ENCODE measurements around the gene DLG1. TPM values are rescaled to one million over a fixed set of nuclear protein-coding genes. Genes with fewer than 3 reads are reported as not detected.

Gene DLG1
- total RNA-seq (2014; rRNA removed; shearing (Covaris generic)), result 97.2 and 104 TPM in 2 replicates

DNA sequence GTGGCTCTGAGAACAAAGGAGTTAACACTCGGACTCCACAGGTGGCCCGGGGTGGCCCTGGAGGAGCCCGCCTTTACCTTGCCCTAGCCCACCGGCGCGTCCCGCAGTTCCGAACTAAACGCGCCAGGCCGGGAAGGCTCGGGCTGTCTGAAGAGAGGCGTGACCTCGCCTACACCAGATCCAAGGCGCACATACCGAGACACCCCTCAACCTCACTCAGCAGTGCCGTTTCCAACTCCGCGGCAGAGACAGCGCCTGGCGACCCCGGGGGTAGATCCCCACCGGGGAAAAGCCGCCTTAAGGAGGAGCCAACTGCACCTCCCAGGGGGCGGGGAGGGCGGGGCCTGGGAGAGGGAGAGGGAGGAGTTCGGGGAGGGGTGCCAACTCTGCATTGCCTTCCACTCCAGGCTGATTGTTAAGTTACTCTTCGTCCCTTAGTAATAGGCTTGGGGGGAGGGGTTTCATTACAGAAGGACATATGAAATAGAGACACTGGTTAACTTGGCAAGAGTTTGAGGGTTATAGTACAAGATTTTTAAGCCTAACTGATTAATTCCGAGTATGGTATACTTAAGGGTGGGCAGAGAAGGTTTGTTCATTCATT lies at the start of gene DLG1:
TSS of gene DLG1 (minus strand) at position 272 of the 604 bp plus-strand sequence. CDS start 1,408 bp downstream, outside the sequence.
- peak; percentile 96 for DNase-seq (ENCODE audit: low read depth)

DNA sequence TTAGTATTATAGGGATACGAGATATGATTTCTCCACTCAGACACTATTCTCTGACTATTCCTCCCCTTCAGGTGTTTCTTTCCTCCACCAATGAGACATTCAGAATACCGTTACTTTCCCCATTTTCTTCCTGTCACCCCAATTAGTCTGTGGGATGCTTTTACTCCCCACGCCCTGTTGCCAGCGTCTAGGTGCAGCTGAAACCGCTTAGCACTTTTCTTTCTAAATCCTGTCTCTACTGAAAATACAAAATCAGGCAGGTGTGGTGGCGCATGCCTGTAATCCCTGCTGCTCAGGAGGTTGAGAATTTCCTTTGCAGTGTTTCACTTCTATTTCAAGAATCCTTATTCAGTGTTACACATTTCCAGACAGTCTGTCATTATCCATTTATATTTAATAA lies 49.6 kb upstream of the DLG1 start:
- no peak for DNase-seq (ENCODE audit: low read depth)

DNA sequence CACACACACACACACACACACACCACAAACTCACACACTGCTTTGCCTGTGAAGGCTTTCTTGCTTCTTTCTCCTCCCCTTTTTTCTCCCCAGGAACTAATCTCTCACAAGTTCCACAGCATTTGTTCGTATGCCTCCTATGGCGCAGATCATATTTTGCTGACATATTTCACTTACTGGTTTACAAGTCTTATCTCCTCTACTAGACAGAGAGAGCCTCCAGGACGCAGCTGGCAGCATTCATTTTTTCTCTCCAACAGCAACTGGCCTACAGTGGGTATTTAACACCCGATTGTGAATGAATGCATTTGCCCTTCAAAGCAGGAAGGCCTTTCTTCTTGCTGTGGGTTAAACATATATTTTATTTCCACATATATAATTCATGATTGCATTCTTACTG lies 47.0 kb upstream of the DLG1 start:
- no peak for DNase-seq (ENCODE audit: low read depth)

DNA sequence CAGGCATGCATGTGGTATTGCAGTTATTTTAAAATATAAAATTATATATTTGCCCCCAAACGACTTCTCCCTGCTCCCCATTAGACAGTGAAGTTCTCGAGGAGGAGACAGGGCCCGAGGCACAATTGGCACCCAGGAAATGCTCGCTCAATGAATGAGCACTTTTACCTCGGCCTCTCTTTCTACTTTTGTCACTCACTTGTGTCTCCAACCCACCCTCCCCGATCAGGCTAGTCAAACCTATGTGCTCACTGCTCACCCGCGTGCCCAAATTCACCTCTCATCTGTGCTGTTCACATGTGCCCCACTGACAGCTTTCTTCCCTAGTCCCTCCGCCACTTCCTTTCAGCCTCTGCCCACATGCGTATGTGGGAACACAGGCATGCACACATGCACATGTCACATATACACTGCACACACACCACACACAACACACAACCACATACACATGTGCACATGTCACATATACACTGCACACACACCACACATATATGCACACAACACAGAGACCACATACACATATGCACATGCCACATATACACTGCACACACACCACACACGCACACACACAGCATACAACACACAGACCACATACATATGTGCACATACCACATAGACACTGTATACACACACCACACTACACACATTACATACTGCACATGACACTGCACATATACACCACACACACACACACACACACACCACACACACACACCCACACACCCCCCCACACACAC lies 46.3 kb upstream of the DLG1 start:
- DNase-seq (ENCODE audit: low read depth), result no peak

DNA sequence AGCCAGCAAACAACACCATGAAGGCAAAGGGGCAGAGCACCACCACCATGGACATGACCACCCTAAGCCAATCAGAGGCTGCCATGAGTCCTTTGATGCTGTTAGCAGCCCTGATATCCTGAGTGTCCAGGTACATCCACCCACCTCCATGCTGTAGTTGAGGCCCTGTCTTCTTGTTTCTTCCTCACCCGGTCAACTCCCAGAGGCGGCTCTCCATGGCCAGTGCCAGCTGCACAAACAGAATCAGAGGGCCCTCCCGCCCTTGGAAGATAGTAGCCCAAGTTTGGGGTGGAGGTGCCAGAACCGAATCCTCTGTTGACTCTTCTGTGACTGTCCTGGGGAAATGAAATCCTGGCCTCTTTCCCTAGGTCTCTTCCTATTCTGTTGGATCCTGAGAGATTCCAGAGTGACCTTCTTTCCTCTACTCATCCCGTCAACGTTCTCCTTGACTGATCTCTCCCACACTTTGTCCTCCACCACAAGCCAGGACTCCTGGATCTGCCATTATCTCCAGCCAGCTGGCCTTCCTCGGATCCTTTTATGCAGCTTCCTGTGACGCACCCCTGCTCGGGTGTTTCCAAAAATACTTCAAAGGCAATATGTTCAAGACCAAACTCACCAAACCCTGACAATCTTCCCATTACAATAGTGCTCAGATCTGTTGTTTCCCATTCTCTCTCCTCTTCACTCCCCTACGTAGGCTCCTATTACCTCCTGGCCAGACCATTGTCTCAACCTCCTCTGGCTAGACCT lies 45.4 kb upstream of the DLG1 start:
- DNase-seq (ENCODE audit: low read depth), result peak; percentile 88

DNA sequence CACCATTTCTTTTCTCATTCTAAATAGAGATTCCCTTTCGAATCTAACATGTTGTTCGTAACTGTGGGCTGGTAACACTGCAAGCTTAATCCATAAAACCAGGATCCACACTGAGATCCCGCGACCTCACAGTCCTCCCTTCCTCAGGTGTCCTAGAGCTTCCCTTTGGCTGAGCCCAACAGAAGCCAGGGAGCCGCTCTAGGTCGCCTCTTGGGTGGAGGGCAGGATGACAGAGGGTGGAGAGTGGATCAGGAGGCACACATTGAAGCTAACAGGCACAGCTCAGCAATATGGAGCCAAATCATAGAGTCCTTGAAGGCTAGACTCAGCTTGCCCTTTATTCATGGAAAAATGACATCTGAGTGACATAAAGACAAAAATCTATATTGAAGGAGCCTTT lies 44.7 kb upstream of the DLG1 start:
- DNase-seq (ENCODE audit: low read depth), result no peak

DNA sequence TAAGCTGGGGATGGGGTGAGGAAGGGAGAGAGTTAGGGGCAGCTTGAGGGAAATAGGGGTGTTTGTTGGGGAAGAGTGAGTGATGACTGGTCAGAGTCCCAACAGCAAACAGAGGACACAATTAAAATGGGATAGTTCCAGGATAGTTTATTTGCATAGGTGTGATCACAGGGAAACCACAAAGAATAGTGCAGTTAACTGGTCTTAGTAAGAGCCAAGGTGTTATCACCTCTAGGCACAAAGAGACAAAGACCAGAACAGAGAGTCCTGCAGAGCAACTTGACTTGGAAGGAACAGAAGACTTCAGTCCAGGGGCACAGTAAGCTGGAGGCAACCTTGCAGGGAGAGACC lies 42.1 kb upstream of the DLG1 start:
- DNase-seq (ENCODE audit: low read depth), result no peak

DNA sequence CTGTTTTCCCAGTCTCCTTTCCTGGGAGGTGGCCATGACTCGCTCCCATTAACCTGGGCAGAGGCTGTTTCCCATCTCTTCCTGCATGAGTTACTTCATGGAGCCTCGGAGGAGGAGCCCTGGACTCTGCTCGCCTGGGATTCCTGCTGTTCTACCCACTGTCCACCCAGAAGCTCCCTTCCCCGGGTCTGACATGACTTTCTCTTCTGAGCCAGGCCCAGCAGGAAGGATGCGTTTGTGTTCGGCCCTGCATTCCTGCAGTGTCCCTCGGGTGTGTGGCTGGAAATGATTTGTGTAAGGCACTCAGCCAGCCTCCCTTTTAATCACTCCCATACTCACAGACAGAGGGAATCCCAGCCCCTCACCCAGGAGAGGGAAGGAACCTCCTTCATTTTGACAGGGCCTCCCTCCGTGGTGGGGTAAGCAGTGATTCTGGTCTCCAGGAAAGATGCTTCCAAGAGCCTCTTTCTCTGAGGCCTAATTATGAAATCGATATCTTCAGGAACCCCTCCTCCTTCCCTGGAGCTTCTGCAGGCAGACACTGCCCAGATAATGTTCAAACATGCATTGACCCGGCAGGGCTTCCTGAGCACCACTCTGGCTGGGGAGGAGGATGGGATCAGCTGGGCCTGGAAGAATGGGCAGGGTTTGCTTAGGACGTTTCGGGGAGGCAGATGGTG lies 41.6 kb upstream of the DLG1 start:
- DNase-seq (ENCODE audit: low read depth), result peak; percentile 78

DNA sequence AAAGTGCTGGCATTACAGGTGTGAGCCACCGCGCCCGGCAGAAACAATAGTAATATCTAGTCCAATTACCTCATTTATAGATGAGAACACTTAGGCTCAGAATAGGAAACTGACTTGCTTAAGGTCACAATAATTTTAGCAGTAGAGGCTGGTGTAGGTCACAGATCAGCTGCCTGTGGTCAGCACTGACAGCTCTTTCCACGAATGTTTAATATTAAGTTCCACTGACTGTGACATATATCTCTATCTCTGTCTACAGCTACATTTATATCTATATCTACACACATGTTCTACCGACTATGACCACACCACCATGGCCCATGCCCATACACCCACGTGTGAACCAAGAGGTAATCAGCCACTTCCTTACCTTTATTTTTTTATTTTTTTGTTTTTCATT lies 40.2 kb upstream of the DLG1 start:
- no peak for DNase-seq (ENCODE audit: low read depth)

DNA sequence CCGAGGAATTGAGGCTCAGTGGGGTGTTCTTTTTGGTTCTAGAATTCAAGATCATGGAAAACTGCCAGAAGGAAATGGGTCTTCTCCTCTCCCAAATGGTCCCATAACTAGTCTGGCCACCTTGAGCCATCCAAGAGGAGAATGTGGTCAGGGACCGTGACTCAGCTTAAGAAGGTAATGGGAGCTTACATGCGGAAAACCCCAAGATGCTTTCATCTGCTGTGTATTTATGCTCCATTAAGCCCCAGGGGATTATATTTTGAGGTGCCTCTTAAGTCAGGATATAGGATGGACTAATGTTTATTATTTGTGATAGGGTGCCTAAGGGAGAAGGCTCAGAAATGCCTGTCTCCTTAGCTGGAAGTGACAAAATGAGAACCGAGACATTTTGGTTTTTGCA lies 39.2 kb upstream of the DLG1 start:
- DNase-seq (ENCODE audit: low read depth), result peak; percentile 97

DNA sequence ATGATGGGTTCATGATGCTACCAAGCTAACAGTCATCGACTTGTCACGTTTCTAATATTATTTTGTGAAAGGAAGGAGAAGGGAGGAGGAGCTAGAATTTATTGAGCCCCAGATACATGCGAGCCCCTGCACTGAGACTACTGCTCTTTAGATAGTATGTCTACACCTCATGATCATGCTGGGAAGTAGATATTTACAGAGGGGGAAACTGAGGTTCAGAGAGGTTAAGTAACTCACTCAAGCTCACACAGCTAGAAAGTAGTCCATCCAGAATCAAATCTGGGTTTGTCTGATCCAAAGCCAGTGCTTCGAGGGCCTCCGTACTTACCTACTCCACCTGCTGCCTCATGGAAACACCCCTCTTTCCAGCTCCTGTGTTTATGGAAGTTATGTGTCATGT lies 38.8 kb upstream of the DLG1 start:
- no peak for DNase-seq (ENCODE audit: low read depth)

DNA sequence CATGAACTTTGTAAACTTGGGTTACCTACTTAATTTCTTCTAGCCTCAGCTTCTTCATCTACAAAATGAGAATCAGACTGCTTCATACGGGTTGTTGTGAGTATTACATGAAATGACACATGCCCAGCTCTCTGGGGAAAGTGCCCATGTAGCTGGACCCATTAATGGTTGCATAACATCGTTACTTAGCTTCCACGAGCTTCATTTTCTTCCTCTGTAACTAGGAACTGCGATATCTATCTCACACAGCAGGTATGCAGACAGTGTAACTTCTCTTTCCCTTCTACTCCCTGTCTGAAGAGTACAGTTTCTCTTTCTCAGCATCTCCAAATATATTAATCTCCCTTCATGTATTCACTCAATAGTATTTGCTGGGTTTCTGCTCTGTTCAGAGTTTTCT lies 37.9 kb upstream of the DLG1 start:
- DNase-seq (ENCODE audit: low read depth), result no peak

DNA sequence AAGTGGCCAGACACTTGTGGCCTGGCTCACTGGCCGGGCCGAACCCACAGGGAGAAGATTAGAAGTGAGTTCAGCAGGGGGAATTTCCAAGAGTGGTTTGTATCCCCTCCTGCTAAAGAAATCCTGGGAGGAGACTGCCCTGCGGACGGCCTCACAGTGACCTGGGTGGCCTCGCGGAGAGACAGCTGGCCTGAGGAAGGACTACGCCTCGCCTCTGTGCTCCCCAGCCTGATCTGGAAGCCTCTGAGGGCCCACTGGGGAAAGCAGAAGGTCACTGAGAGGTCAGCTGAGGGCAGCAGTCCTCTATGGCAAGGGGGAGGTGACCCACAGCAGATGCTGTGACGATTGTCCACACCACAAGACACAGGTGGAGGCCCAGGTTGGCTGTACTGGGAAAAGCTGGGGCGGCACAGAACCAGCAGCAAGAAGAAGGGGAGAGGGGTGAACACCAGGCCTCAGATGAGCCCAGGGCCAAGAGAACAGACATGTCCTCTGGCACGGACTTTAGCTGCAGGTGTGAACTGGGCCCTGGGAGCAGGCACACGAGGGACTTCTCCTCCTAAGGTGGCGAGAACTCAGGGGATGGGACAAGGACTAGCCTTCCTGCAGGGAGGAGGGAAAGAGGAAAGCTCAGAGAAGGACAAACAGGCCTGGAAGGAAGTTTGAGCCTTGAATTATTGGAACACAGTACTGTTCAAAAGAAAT lies 37.2 kb upstream of the DLG1 start:
- peak; percentile 91 for DNase-seq (ENCODE audit: low read depth)

DNA sequence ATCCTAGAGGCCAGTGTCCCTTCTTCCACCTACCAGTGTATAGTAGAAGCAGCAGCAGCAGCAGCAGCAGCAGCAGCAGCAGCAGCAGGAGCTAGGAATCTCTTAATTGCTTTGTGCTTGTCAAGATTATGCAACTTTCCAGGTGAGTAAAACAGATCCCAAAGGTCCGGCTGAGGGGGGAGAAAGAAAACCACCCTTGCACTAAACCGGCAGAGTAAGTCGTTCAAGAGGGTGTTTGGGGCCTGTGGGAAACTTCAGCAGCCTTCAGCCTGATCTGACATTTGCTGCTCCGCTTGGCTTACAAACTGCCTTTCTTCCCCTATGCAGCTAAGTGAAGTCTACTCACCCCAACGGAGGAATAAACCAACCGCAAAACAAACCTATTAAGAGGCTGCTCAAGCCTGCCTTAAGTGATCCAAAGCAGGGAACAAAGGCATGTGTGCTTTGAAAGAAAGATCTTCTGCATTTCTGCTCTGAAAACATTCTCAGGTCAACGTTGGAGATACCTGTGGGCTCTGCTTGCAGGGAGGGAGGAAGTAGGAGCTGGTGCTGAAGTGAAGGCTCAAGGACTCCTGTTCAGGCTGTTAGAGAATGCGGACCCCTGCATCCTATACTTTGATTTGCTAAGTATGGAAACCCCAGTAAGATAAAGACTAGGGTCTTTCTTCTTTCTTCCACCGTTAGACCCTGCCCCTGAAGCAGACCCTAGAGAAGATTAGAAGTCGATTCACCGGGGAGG lies 35.7 kb upstream of the DLG1 start:
- DNase-seq (ENCODE audit: low read depth), result no peak

DNA sequence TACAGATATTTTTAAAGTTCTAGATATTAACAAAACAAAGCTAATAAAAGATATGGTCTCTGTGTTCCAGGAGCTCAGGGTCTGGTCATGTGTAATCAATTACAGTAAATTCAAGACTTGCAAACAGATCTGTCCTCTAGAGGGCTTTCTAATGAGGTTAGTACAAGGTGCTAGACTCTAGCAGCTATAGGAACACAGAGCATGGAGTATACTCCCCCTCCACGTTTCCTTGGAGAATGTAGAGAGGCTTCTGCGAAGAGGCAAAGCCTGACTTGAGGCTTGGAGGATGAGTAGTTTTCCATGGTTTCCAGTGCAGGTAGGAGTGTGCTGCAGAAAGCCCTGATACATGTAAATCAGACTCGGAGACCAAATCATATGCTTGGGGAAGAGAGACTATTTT lies 32.7 kb upstream of the DLG1 start:
- no peak for DNase-seq (ENCODE audit: low read depth)

DNA sequence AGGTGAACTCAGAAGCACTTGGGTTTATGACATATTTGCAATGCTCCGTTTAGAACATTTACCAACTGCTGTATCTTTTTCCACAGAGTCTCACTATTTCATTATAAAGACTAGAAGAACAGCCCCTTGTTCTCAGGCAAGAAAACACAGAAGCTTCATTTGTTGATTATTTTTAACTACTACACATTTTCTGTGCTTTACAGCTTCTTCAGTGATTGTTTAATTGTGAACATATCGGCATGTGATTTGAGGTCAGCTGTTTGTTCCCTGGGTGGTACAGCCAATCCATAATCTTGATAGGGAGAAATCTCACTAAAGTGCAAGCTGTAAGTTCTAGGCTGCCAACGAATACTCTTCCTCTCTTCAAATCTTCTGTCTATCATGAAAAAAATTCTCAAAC lies 31.0 kb upstream of the DLG1 start:
- no peak for DNase-seq (ENCODE audit: low read depth)

DNA sequence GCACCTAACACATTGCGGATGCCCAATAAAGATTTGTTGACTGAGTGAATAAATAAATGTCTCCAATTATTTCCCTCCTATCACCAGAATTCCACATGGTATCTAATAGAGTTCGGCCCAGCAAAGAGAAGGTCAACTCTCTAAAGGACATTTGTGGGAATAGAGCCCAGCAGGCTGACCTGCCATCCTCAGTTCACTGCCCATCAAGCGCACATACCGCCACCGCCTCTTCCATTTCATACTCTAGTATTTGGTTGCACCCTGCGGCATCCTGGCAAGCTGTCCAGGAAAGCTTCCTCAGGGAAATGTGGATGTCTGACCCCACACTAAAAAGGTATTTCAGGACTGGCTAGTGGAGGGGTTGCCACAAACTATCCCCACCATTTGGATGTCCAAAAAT lies 29.8 kb upstream of the DLG1 start:
- no peak for DNase-seq (ENCODE audit: low read depth)

DNA sequence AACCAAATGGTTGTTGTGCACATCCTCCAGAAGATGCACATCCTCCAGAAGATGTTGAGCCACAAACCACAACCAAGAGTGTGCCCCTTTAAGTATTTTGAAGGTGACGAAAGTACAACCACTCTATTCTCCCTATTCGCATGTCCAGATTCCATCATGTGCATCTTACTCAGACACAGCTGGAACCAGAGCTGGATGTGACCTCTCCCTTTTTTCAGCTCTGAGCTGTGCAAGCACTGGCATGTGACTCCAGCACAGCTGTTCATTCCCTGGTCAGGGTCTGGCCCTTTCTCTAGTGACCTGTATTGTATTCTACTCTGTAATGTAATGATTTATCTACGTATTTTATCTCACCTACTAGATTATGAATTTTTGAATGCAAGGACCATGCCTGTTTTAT lies 29.3 kb upstream of the DLG1 start:
- peak; percentile 76 for DNase-seq (ENCODE audit: low read depth)

DNA sequence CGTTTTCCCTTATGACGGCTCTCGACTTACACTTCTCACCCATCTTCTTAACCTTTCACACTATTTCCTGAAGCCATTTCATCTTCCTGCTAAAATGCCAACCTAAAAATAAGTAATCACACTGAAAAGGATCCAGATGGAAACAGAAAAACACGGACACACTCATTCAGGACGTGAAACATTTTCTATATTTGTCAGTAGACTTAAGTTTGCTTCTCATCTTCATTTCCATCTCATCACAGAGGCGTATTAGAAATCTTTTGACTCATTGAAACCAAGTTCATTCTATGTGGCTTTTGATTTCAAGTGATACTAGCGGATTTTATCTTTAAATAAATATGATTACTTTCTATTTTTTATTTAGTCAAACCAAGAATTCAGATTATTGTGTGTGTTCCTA lies 27.4 kb upstream of the DLG1 start:
- no peak for DNase-seq (ENCODE audit: low read depth)

DNA sequence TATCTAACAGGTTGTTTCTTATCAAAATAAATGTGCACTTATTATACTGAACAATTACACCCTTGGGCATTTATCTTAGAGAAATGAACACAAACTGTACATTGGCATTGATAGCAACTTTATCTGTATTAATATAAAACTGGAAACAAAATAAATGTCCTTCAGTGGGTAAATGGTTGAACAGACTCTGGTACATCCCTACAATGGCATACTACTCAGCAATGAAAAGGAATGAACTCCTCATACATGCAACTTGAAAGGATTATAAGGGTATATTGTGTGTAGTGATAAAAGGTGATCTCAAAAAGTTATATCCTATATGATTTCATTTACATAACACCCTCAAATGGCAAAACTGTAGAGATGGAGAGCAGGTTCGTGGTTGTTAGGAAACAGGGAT lies 23.7 kb upstream of the DLG1 start:
- DNase-seq (ENCODE audit: low read depth), result no peak

DNA sequence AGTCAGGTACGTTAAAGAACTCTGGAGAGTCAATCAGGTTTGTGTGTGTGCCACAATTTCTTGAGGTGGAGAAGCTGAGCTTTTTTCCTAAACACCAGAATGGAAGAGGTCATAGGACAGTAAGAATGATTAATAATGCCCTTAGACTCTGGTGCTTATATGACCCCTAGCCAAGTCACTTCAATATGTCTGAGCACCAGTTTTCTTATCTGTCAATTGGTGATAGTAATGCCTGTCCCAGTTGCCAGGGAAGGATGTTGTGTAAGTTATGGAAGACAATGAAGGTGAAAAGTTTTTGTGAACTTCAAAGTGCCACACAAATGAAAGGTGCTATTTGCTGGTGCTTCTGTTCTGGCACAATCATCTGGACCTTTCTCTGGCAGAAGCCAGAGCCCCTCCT lies 22.2 kb upstream of the DLG1 start:
- DNase-seq (ENCODE audit: low read depth), result no peak

Data from RPMI7951 (cell line).